HG03432 (cell line): ENCODE measurements around the gene GAK.

Experiments
- ATAC-seq: cut with Tn5 transposase; IDR thresholded peaks from one replicate; pipeline ENCODE4 v1.9.1; 2021; ENCODE audit warnings: mild to moderate bottlenecking, moderate library complexity; ENCODE audit not compliant: unreplicated experiment

GAK gene

GRCh38 chr4:874971-875817, 56.9 kb downstream of the GAK start:
- no peak for ATAC-seq

- ATAC-seq, result no peak
Measured at GRCh38 chr4:874056-874455, 58.1 kb downstream of the GAK start.

GRCh38 chr4:872241-872981, 59.7 kb downstream of the GAK start:
- ATAC-seq, result no peak

- ATAC-seq, result no peak
Measured at GRCh38 chr4:871484-871883, 60.6 kb downstream of the GAK start.

- no peak for ATAC-seq
Measured at GRCh38 chr4:870951-871350, 61.2 kb downstream of the GAK start.

- ATAC-seq, result no peak
Measured at GRCh38 chr4:869776-870175, 62.3 kb downstream of the GAK start.

- ATAC-seq, result no peak
Measured at GRCh38 chr4:868421-868820, 63.7 kb downstream of the GAK start.

- ATAC-seq, result no peak
Measured at GRCh38 chr4:867526-868250, 64.4 kb downstream of the GAK start.

- no peak for ATAC-seq
Measured at GRCh38 chr4:866761-867390, 65.2 kb downstream of the GAK start.

- no peak for ATAC-seq
Measured at GRCh38 chr4:866068-866760, 65.9 kb downstream of the GAK start.

- ATAC-seq, result no peak
Measured at GRCh38 chr4:865572-865971, 66.5 kb downstream of the GAK start.

- ATAC-seq, result no peak
Measured at GRCh38 chr4:865121-865465, 67.0 kb downstream of the GAK start.

- ATAC-seq, result no peak
Measured at GRCh38 chr4:864456-865120, 67.5 kb downstream of the GAK start.

GRCh38 chr4:860561-860960, 71.6 kb downstream of the GAK start:
- ATAC-seq, result no peak

- no peak for ATAC-seq
Measured at GRCh38 chr4:859496-859895, 72.6 kb downstream of the GAK start.

GRCh38 chr4:858831-859451, 73.2 kb downstream of the GAK start:
- ATAC-seq, result no peak

- no peak for ATAC-seq
Measured at GRCh38 chr4:858041-858481, 74.1 kb downstream of the GAK start.

GRCh38 chr4:857461-857860, 74.7 kb downstream of the GAK start:
- no peak for ATAC-seq

GRCh38 chr4:856225-856901, 75.8 kb downstream of the GAK start:
- no peak for ATAC-seq
